ENCODE measurements around the gene COL6A5. TPM values are rescaled to one million over a fixed set of nuclear protein-coding genes. Genes with fewer than 3 reads are reported as not detected.
A peak's percentile ranks its signal among the peaks of the same experiment; 100 is the strongest.

The COL6A5 gene
- total and polyA plus RNA-seq, 9 of the 15 experiments (the other 6 are each of a cell fraction or from before 2014, with no cell fraction given) = 1.5 to 9.7 (median 5.6) TPM

- TF ChIP-seq POLR2AphosphoS5 (IDR thresholded peaks at IDR 0.05; ENCODE audit: control insufficient read depth, insufficient read depth, low read depth, low read length) (no peak), NFE2 (IDR thresholded peaks at IDR 0.05; ENCODE audit: low read depth) (peak; percentile 62), SMC3 (conservative IDR thresholded peaks at IDR 0.05; ENCODE audit: insufficient read depth, low read depth, low read length) (no peak), ZFP36 (IDR thresholded peaks at IDR 0.05; ENCODE audit: low read depth, low read length, partially characterized antibody) (no peak), TRIM24 (IDR thresholded peaks at IDR 0.05) (peak; percentile 17 to 32; a peak in 2 of 4 replicates), POLR2AphosphoS2 (IDR thresholded peaks at IDR 0.05; ENCODE audit: low read length) (no peak), MAFF (IDR thresholded peaks at IDR 0.05; ENCODE audit: low read length) (peak; percentile 79), JUND (IDR thresholded peaks at IDR 0.05; ENCODE audit: borderline replicate concordance, low read depth, low read length) (0 out of 2 replicates have a peak, but pooled peaks have one; percentile 39), JUND (tag; IDR thresholded peaks at IDR 0.05; ENCODE audit: borderline replicate concordance, low read depth, low read length) (no peak; the same call in 2 of the 3 replicates), NFIC (IDR thresholded peaks at IDR 0.05) (no peak), ZNF518B (CRISPR knock-in tag; IDR thresholded peaks at IDR 0.05) (no peak)
Measured at GRCh38 chr3:130462089-130462488, 116.6 kb downstream of the COL6A5 start (continued).

Measured in K562 (cell line).